T-cell (primary cell): ENCODE data around the gene POLR3F. TPM values are rescaled to one million over a fixed set of nuclear protein-coding genes. Genes with fewer than 3 reads are reported as not detected.

Experiments
- ATAC-seq, 4 experiments: fragments of 200-7000 bp in 3 of 4; fragments of 150-1000 bp in 1 of 4; cut with Tn5 transposase; replicated peaks in 1 of 4; 1 replicate in 3 of 4; 2 replicates in 1 of 4; pipeline ENCODE4 v1.10.0; 2021; ENCODE audit warnings: moderate library complexity in 3 of 4, mild to moderate bottlenecking in 2 of 4, moderate number of reproducible peaks in 1 of 4
- CTCF ChIA-PET, 2 donors: fragments of 300-600 bp; sonication (Branson Sonifier 250); formaldehyde crosslinking; loops; one replicate each; lab custom pipeline; 2022; ENCODE audit warnings: antibody characterized with exemption in 2 of 2; lab: Charles Lee
- POLR2A ChIA-PET, 2 donors: fragments of 300-600 bp; sonication (Branson Sonifier 250); formaldehyde crosslinking; loops; one replicate each; lab custom pipeline; 2022; ENCODE audit warnings: antibody characterized with exemption in 2 of 2; lab: Charles Lee
- DNase-seq, 35 experiments: peaks; one replicate each; pipeline versions ENCODE4 v3.0.0 to v3.0.0-alpha.2; 2013 to 2023
- H3K27ac ChIP-seq: one replicate; pipeline ENCODE4 v1.5.1; 2013; ENCODE audit warnings: low read length
- H3K27me3 ChIP-seq, 2 experiments: replicated peaks in 1 of 2; 1 replicate in 1 of 2; 2 replicates in 1 of 2; pipeline versions ENCODE4 v1.6.1 to v1.7.0; 2013; ENCODE audit warnings: low read length in 1 of 2, mixed read lengths in 1 of 2; ENCODE audit not compliant: control insufficient read depth in 2 of 2, insufficient read depth in 2 of 2; ENCODE audit errors: extremely low read depth in 1 of 2
- H3K36me3 ChIP-seq, 2 donors: 1 replicate in 1 of 2; 2 replicates in 1 of 2; pipeline versions ENCODE4 v1.6.1 to v1.7.0; 2013; ENCODE audit warnings: low read length in 1 of 2; ENCODE audit not compliant: control insufficient read depth in 2 of 2, insufficient read depth in 1 of 2; ENCODE audit errors: extremely low read depth in 1 of 2
- H3K4me1 ChIP-seq, 2 experiments: 1 replicate in 1 of 2; 2 replicates in 1 of 2; pipeline versions ENCODE4 v1.6.1 to v1.7.0; 2013; ENCODE audit warnings: low read length in 2 of 2, mixed read lengths in 1 of 2; ENCODE audit not compliant: insufficient read depth in 2 of 2, control insufficient read depth in 1 of 2; ENCODE audit errors: extremely low read depth in 1 of 2
- H3K4me3 ChIP-seq, 2 donors: 1 replicate in 1 of 2; 2 replicates in 1 of 2; pipeline versions ENCODE4 v1.5.1 to v1.7.0; 2013; ENCODE audit warnings: mild to moderate bottlenecking in 2 of 2, low read length in 1 of 2, moderate library complexity in 1 of 2; ENCODE audit not compliant: control insufficient read depth in 1 of 2; ENCODE audit errors: extremely low read depth in 1 of 2
- H3K9me3 ChIP-seq: 2 replicates; pipeline ENCODE4 v1.7.0; 2013
- H3K27ac Mint-ChIP-seq, 2 donors: one replicate each; pipeline ENCODE4 v1.8.0; 2020 to 2021; ENCODE audit warnings: mild to moderate bottlenecking in 2 of 2, mixed read lengths in 2 of 2
- H3K27me3 Mint-ChIP-seq, 2 donors: one replicate each; pipeline ENCODE4 v1.8.0; 2021 to 2022; ENCODE audit warnings: mixed read lengths in 2 of 2
- H3K36me3 Mint-ChIP-seq: one replicate; pipeline ENCODE4 v1.8.0; 2021; ENCODE audit warnings: mixed read lengths
- H3K4me1 Mint-ChIP-seq, 3 donors: one replicate each; pipeline ENCODE4 v1.8.0; 2020 to 2022; ENCODE audit warnings: mixed read lengths in 3 of 3, mild to moderate bottlenecking in 1 of 3
- H3K4me3 Mint-ChIP-seq, 3 donors: one replicate each; pipeline ENCODE4 v1.8.0; 2020 to 2022; ENCODE audit warnings: mild to moderate bottlenecking in 3 of 3, mixed read lengths in 3 of 3, moderate library complexity in 3 of 3
- H3K9me3 Mint-ChIP-seq, 3 donors: one replicate each; pipeline ENCODE4 v1.8.0; 2020 to 2022; ENCODE audit warnings: mixed read lengths in 3 of 3
- WGBS: methylation state at CpG from one replicate; pipeline ENCODE4 v1.1.5; 2013; ENCODE audit warnings: missing lambda C conversion rate; ENCODE audit not compliant: insufficient coverage; 5-methylcytosine and 5-hydroxymethylcytosine counted together
- total RNA-seq, 35 experiments: library from RNA in 6 of 35; stranded (reverse) in 6 of 35; fragments of 120-200 nt in 1 of 35; gene quantifications; one replicate each; pipeline versions ENCODE4 v1.2.1 to v1.2.4 and lab custom pipeline; 2013 to 2026

Gene POLR3F
- total RNA-seq, 5 donors from 2014 or later (not counting 1 experiment from before 2014, with no cell fraction given), result 5.9 to 8.8 (median 8.3) TPM

- peak overlapping the region; percentile 96 to 98 (median 96) for H3K4me3 Mint-ChIP-seq
- ChIA-PET POLR2A (interaction anchor here (0.8 to 2.8 kb wide), 6 partner anchors 30 to 499 kb away, joined by 3 to 59 read pairs (median 5); partner anchors contain the start of genes SEC23B (in 2 of the 2), RBBP9 (in 1 of the 2) and ZNF133 (in 1 of the 2)), CTCF (interaction anchor here (0.5 to 2.7 kb wide), 6 partner anchors 31 to 784 kb away, joined by 3 to 31 read pairs (median 4); partner anchors contain the start of genes RBBP9 (in 1 of the 2), RRBP1 (in 1 of the 2), SEC23B (in 1 of the 2) and ZNF133 (in 1 of the 2))
- no peak for DNase-seq
- H3K4me1 Mint-ChIP-seq, result peaks cover 26 to 39% (median 30%) of the 10 kb centered on the region in 3 donors
- Histone ChIP-seq H3K9me3 (no peaks in the 10 kb centered on the region), H3K4me1 (peaks cover 5 to 19% of the 10 kb centered on the region in 2 experiments), H3K4me3 (peak overlapping the region; percentile 80 to 93), H3K27ac (peak overlapping the region; percentile 77), H3K27me3 (no peaks in the 10 kb centered on the region), H3K36me3 (peaks cover 0 to 19% of the 10 kb centered on the region in 2 donors)
- ATAC-seq, result peak; percentile 19 to 37 (median 29)
- peak overlapping the region; percentile 92 to 94 for H3K27ac Mint-ChIP-seq
- H3K27me3 Mint-ChIP-seq, result no peaks in the 10 kb centered on the region
- H3K9me3 Mint-ChIP-seq, result no peaks in the 10 kb centered on the region
- peaks cover 11% of the 10 kb centered on the region for H3K36me3 Mint-ChIP-seq
- WGBS, result 4% methylated on average over 14 of the region's 15 CpGs
Observed at GRCh38 chr20:18466574-18466893, 656 bp upstream of the POLR3F start.

GRCh38 chr20:18477218-18477617 is 10.0 kb downstream of the POLR3F start:
- H3K36me3 ChIP-seq, result peaks cover 3 to 44% of the 10 kb centered on the region in 2 donors
- no peak overlapping the region for H3K4me3 ChIP-seq
- ATAC-seq (no peak), DNase-seq (no peak)
- H3K27me3 ChIP-seq, result no peaks in the 10 kb centered on the region
- H3K4me1 Mint-ChIP-seq, result no peaks in the 10 kb centered on the region
- H3K27ac ChIP-seq, result no peak overlapping the region
- no peaks in the 10 kb centered on the region for H3K27me3 Mint-ChIP-seq
- ChIA-PET CTCF (no interaction called here), POLR2A (interaction anchor here (0.6 kb wide), 2 partner anchors 30 to 36 kb away, joined by 4 to 5 read pairs; no protein-coding TSS in a partner anchor)
- H3K9me3 Mint-ChIP-seq, result no peaks in the 10 kb centered on the region
- no peak overlapping the region for H3K27ac Mint-ChIP-seq
- peaks cover 41% of the 10 kb centered on the region for H3K36me3 Mint-ChIP-seq
- no peak overlapping the region for H3K4me3 Mint-ChIP-seq
- WGBS, result no CpG with 5 or more reads among the region's 1 CpG
- no peaks in the 10 kb centered on the region for H3K4me1 ChIP-seq
- H3K9me3 ChIP-seq, result no peaks in the 10 kb centered on the region

GRCh38 chr20:18477821-18478220 is 10.6 kb downstream of the POLR3F start:
- H3K4me1 Mint-ChIP-seq, result no peaks in the 10 kb centered on the region
- H3K4me3 Mint-ChIP-seq, result no peak overlapping the region
- no peaks in the 10 kb centered on the region for H3K4me1 ChIP-seq
- DNase-seq (no peak), ATAC-seq (no peak)
- H3K27me3 Mint-ChIP-seq, result no peaks in the 10 kb centered on the region
- H3K27ac ChIP-seq, result no peak overlapping the region
- H3K36me3 Mint-ChIP-seq, result peaks cover 47% of the 10 kb centered on the region
- CTCF ChIA-PET, result no interaction called here
- no peaks in the 10 kb centered on the region for H3K27me3 ChIP-seq
- POLR2A ChIA-PET, result interaction anchor here in 1 of 2 donors (0.5 to 1.0 kb wide), 2 partner anchors 30 to 94 kb away, joined by 3 read pairs; partner anchors contain the start of gene SEC23B
- H3K4me3 ChIP-seq, result no peak overlapping the region
- H3K9me3 Mint-ChIP-seq, result no peaks in the 10 kb centered on the region
- H3K27ac Mint-ChIP-seq, result no peak overlapping the region
- WGBS, result no CpG with 5 or more reads among the region's 1 CpG
- peaks cover 3 to 50% of the 10 kb centered on the region in 2 donors for H3K36me3 ChIP-seq
- no peaks in the 10 kb centered on the region for H3K9me3 ChIP-seq

GRCh38 chr20:18481596-18481995 is 14.4 kb downstream of the POLR3F start:
- H3K4me1 Mint-ChIP-seq, result no peaks in the 10 kb centered on the region
- ATAC-seq (no peak), DNase-seq (no peak)
- H3K36me3 Mint-ChIP-seq, result peaks cover 46% of the 10 kb centered on the region
- H3K27ac Mint-ChIP-seq, result no peak overlapping the region
- no peaks in the 10 kb centered on the region for H3K9me3 Mint-ChIP-seq
- Histone ChIP-seq H3K27ac (no peak overlapping the region), H3K36me3 (peaks cover 3 to 46% of the 10 kb centered on the region in 2 donors), H3K27me3 (no peaks in the 10 kb centered on the region), H3K9me3 (no peaks in the 10 kb centered on the region), H3K4me1 (no peaks in the 10 kb centered on the region), H3K4me3 (no peak overlapping the region)
- 94% methylated on average over 2 of the region's 4 CpGs for WGBS
- ChIA-PET POLR2A (interaction anchor here in 1 of 2 donors (0.7 kb wide), 1 partner anchor 327 kb away, joined by 11 read pairs; no protein-coding TSS in a partner anchor), CTCF (interaction anchor here in 1 of 2 donors (0.6 kb wide), 1 partner anchor 12 kb away, joined by 3 read pairs; no protein-coding TSS in a partner anchor)
- no peaks in the 10 kb centered on the region for H3K27me3 Mint-ChIP-seq
- no peak overlapping the region for H3K4me3 Mint-ChIP-seq

- Histone ChIP-seq H3K4me3 (no peak overlapping the region), H3K27ac (no peak overlapping the region), H3K36me3 (peaks cover 2 to 56% of the 10 kb centered on the region in 2 donors), H3K9me3 (no peaks in the 10 kb centered on the region), H3K27me3 (no peaks in the 10 kb centered on the region), H3K4me1 (no peaks in the 10 kb centered on the region)
- peaks cover 52% of the 10 kb centered on the region for H3K36me3 Mint-ChIP-seq
- DNase-seq, result no peak
- no peak overlapping the region for H3K4me3 Mint-ChIP-seq
- H3K27me3 Mint-ChIP-seq, result no peaks in the 10 kb centered on the region
- no peaks in the 10 kb centered on the region for H3K9me3 Mint-ChIP-seq
- no peak for ATAC-seq
- peaks cover 0 to 2% (median 0%) of the 10 kb centered on the region in 3 donors for H3K4me1 Mint-ChIP-seq
- POLR2A ChIA-PET, result no interaction called here
- CTCF ChIA-PET, result interaction anchor here in 1 of 2 donors (0.6 to 0.7 kb wide), 2 partner anchors 20 to 893 kb away, joined by 4 to 7 read pairs; no protein-coding TSS in a partner anchor
- H3K27ac Mint-ChIP-seq, result no peak overlapping the region
- 63% methylated on average over 2 of the region's 3 CpGs for WGBS
Observed at GRCh38 chr20:18488301-18488700, 21.1 kb downstream of the POLR3F start.

- H3K27ac Mint-ChIP-seq, result no peak overlapping the region
- H3K9me3 ChIP-seq, result no peaks in the 10 kb centered on the region
- peaks cover 8 to 19% of the 10 kb centered on the region in 2 donors for H3K36me3 ChIP-seq
- H3K4me1 Mint-ChIP-seq, result peaks cover 11 to 21% (median 19%) of the 10 kb centered on the region in 3 donors
- peaks cover 10% of the 10 kb centered on the region in 2 experiments for H3K4me1 ChIP-seq
- no peaks in the 10 kb centered on the region for H3K27me3 Mint-ChIP-seq
- POLR2A ChIA-PET, result interaction anchor here (0.5 to 3.6 kb wide), 5 partner anchors 9 to 923 kb away, joined by 4 to 56 read pairs (median 6); partner anchors contain the start of genes SEC23B (in 2 of the 2), DZANK1 (in 1 of the 2) and POLR3F (in 1 of the 2)
- WGBS, result 65% methylated on average over 3 of the region's 7 CpGs
- DNase-seq (no peak), ATAC-seq (no peak)
- CTCF ChIA-PET, result interaction anchor here in 1 of 2 donors (0.7 to 3.4 kb wide), 4 partner anchors 11 to 321 kb away, joined by 5 to 41 read pairs (median 10); partner anchors contain the start of genes DZANK1, POLR3F, SEC23B and ZNF133
- H3K9me3 Mint-ChIP-seq, result no peaks in the 10 kb centered on the region
- H3K36me3 Mint-ChIP-seq, result peaks cover 13% of the 10 kb centered on the region
- H3K4me3 Mint-ChIP-seq, result peak overlapping the region; percentile 93 to 97 (median 95)
- H3K4me3 ChIP-seq, result no peak overlapping the region
- H3K27ac ChIP-seq, result no peak overlapping the region
- H3K27me3 ChIP-seq, result no peaks in the 10 kb centered on the region
Observed at GRCh38 chr20:18496042-18496441, 28.9 kb downstream of the POLR3F start.
